GM21390 (cell line): ENCODE data around the gene RNGTT.
"Not testable (repeated sequence)": the region's sequence is repeated elsewhere in the genome, so short reads cannot be mapped to it uniquely, and the experiment has no call there.

Experiments used
- ATAC-seq: cut with Tn5 transposase; IDR thresholded peaks from one replicate; pipeline ENCODE4 v1.9.1; 2021; ENCODE audit not compliant: unreplicated experiment

RNGTT gene

DNA sequence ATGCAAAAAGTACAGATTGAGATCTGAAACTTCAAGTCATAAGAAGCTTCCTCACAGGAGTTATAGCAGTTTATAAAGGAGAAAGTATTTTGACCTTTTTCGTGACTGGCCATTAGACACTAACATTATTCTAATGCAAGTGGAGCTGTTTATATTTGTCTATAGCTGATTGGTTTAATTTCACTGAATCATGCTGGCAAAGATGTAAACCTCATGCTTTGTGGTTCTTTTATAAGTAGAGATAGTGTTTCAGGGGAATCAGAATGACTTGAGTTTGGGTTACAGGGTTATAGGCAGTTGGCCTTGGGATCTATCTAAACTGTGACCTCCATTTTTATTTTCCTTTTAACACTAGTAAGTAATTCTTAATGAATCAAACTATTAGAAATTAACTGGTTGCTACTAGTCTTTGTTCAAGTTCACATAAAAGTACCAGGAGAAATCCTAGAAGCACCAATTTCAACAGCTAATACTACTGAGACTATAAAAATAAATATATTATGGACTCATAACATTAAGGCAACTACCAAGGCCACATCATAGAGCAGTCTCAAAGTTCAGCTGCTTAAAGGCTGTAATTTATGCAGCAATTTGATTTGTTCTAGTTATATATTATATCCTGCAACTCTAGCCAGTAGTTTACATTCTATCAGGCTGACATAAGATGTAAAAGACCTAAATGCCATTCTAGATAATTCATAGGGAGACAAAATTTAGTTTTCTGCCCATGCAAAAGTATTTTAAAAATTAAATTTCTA, 94.0 kb downstream of the RNGTT start:
- ATAC-seq = no peak

DNA sequence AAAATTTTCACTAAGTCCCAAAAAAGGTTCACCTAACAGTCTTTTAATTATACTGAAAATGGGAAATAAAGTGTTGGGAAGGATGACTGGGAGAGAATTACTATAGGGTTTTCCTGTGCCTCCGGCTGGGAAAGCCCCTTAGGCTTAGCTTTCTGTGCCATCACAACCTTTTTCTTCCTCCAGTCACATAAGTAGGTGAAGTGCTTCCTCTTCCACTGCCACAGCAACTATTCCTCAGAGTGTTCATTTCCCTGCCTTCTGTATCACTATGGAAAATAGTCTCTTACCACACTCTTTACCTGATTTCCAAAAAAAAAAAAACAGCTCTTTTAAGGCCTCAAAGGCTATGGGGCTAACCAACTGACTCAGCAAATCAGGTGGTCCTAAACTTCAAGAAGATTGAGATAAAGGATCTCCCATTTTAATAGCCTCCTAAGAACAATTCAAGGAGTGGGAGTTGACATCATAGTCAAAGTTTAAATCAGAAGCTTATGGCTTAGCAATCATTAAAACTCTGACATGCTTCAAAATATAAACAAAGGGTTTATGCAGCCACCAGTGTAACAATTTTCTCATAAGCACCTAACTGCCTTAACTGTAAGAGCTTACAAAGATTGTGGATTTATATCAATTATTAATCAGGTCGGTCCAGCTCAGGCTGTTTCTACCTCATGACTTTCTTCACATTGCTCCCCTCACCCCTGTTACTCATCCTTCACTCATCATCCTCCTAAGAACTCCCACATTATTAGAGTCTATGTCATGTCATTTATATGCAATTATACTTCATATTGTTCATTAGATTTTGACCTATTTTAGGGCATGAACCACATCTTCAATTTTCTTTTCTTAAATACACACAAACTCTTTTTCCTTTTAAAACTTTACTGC, 95.3 kb downstream of the RNGTT start:
- ATAC-seq = no peak

DNA sequence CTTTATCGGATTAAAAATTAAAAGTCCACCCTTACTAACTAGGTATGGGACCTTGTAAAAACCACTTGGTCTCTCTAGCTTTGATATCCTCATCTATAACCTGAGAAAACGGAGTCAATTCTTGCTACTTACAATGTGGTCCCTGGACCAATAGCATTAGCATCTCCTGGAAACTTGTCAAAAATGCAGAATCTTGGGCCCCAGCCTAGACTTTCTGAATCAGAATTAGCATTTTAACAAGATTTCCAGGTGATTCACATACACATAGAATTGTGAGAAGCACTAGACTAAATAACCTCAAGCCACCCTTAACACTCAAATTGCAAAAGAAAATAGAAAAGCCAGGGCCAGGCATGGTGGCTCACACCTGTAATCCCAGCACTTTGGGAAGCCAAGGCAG, 96.6 kb downstream of the RNGTT start:
- no peak for ATAC-seq

DNA sequence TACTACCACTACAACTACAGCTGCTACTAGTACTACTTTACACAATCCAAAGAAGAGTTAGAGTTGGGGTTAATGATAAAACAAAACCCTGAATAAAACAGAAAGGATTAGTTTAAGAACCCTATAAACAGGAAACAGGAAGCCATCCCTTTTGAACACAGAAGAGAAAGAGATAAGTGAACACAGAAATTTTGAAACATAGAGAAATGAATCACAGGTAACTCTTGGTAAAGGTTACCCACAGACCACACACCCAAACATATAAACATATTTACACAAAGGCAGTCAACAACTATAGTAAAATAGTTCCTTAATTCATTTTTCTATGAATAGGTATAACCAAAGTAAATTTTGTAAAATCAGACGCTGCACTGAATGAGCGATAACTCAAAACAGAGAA, 98.1 kb downstream of the RNGTT start:
- no peak for ATAC-seq

GRCh38 chr6:88864359-88865054, 98.9 kb downstream of the RNGTT start:
- ATAC-seq = no peak

GRCh38 chr6:88860310-88860709, 103.1 kb downstream of the RNGTT start:
- no peak for ATAC-seq

DNA sequence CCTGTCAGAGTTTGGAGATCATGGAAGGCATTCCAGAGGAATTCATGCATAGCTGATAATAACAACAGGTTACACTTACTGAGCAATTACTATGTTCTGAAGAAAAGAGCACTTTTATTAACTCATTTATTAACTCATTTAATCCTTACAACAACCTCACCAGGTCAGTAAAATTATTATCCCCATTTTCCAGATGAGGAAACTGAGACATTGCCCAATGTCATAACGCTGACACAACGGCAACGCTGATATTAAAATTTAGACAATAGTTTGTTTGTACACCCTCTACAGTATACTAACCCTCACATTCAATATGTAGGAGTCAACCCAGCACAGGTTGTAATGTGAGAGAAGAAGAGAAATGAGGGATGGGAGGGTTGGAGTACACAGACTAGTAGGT, 105.0 kb downstream of the RNGTT start:
- no peak for ATAC-seq

GRCh38 chr6:88856566-88856965, 106.9 kb downstream of the RNGTT start:
- ATAC-seq = no peak

- no peak for ATAC-seq
These were observed 107.8 kb downstream of the RNGTT start for GRCh38 chr6:88855541-88856147.

- no peak for ATAC-seq
These were observed 110.6 kb downstream of the RNGTT start for GRCh38 chr6:88852775-88853174.

GRCh38 chr6:88852000-88852399, 111.4 kb downstream of the RNGTT start:
- no peak for ATAC-seq

GRCh38 chr6:88848870-88849269, 114.5 kb downstream of the RNGTT start:
- ATAC-seq = no peak

DNA sequence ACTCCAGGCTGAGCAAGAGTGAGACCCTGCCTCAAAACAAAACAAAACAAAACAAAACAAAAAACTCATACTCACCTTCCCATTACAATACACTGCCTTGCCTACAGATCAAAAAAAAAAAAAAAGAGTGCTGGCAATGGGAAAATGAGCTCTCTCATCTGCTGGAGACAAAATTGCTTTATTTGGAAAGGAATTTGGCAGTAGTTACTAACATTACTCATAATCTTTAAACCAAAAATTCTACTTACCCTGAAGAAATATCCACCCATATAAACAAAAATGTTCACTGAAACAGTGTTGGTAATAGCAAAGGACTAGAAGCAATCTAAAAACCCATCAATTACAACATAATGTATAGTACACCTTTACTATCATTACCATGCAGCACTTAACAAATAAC, 120.4 kb downstream of the RNGTT start:
- no peak for ATAC-seq

- no peak for ATAC-seq
These were observed 121.1 kb downstream of the RNGTT start for GRCh38 chr6:88842320-88842719.

DNA sequence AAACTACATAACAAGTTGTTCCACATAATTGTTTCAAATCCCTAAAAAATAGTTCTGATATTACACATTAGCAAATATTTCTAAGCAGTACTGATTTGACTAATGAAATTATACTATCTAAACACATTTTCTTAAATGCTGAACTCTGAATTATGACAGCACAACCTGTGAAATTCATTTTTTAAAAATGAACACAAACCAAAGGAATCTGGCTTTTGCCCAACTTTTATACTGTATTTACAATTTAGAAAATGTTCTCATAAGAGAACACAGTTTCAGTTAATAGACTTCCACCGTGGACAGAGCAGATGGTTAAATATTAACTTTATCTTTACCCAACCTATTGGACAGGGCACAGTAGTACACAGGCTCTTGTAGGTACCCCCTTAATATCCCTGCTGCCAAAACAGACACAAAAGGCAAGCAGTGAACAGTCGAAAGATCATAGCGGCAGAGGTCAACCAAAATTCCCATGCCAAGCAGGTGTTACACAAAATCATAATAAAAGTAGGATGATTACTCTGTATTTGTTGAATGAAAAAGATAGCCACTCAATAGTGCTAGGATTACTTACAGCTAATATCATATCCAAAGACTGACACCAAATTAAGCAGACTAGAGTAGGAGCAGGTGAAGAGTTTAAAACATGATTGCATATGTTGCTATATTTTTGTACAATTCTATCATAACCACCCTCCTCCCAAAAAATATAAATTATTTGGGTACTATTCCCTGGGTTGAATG, 122.5 kb downstream of the RNGTT start:
- no peak for ATAC-seq

DNA sequence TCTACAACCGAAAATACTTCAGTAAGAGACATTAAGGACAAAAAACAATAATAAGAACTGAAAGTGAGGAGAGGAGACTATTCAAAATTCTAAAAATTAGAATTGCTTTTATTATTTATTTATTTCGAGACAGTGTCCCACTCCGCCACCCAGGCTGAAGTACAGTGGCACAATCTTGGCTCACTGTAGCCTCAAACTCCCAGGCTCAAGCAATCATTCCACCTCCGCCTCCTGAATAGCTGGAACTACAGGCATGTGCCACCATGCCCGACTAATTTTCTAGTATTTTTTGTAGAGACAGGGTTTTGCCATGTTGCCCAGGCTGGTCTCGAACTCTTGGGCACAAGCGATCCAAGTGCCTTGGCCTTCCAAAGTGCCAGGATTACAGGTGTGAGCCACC, 123.1 kb downstream of the RNGTT start:
- no peak for ATAC-seq

DNA sequence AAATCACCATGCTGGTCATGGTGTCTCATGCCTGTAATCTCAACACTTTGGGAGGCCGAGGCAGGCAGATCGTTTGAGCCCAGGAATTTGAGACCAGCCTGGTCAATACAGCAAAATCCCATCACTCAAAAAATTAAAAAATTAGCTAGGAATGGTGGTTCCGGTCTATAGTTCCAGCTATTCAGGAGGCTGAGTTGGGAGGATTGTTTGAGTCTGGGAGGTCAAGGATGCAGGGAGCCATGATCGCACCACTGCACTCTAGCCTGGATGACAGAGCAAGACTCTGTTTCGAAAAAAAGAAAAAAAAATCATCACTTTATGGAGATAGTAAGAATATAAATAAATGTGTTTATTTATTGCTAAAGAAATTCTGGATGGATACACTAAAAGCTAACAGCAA, 124.1 kb downstream of the RNGTT start:
- ATAC-seq = no peak

DNA sequence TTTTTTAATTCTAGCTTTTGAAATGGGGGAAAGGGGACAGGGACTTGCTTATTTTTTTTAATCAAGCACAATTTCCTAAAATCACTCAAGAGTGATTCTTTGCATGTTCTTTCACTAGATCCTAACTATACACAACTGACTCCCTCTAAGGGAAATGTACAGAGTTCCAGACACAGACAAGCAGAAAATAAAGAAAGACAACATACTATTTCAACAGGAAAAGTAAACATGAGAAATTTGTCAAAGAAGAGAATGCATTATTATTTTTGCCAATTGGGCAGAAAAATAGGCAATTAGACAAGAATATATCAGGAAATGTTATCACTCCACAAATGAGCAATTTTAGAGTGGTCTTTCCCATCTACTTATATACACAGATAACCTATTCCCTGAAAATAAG, 128.2 kb downstream of the RNGTT start:
- ATAC-seq = no peak

DNA sequence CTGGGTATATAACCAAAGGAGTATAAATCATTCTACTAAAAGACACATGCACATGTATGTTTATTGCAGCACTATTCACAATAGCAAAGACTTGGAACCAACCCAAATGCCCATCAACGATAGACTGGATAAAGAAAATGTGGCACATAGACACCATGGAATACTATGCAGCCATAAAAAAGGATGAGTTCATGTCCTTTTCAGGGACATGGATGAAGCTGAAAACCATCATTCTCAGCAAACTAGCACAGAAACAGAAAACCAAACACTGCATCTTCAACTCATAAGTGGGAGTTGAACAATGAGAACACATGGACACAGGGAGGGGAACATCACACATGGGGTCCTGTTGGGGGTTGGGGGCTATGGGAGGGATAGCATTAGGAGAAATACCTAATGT, 130.3 kb downstream of the RNGTT start:
- not testable (repeated sequence) for ATAC-seq

DNA sequence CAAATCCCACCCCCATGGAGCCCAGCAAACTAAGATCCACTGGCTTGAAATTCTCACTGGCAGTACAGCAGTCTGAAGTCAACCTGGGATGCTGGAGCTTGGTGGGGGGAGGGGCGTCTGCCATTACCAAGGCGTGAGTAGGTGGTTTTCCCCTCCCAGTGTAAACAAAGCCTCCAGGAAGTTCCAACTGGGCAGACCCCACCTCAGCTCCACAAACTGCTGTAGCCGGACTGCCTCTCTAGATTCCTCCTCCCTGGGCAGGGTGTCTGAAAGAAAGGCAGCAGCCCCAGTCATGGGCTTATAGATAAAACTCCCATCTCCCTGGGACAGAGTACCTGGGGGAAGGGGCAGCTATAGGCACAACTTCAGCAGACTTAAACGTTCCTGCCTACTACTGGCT, 135.8 kb downstream of the RNGTT start:
- ATAC-seq = not testable (repeated sequence)

DNA sequence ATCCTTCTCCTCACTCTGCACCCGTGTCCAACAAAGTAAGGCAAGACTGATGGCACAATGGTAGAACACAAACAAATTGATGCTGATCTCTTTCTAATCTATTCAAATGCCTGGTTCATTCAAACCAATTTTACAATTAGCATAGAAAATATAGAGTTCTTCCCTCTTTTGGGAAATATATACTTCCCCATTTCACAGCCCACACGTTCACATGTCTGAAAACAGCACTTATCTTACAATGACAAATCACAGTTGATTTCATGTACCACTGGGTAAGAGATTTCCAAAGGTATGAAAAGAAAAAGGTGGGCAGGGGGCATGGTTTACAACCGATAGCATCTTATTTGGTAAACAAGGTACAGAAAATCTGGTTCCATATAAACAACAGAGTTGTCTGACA, 137.6 kb downstream of the RNGTT start:
- no peak for ATAC-seq
